B cell (primary cell): ENCODE measurements around the gene EVX1. TPM values are rescaled to one million over a fixed set of nuclear protein-coding genes. Genes with fewer than 3 reads are reported as not detected.
A peak's percentile ranks its signal among the peaks of the same experiment; 100 is the strongest.

Experiments
- ATAC-seq: fragments of 200-7000 bp; cut with Tn5 transposase; one replicate; pipeline ENCODE4 v1.10.0; 2021; ENCODE audit warnings: low read depth, mild to moderate bottlenecking, moderate number of reproducible peaks, moderate library complexity
- CTCF ChIA-PET: fragments of 350-600 bp; sonication (Branson Sonifier 250); formaldehyde crosslinking; loops from one replicate; lab custom pipeline; 2021; ENCODE audit warnings: antibody characterized with exemption, inconsistent platforms; lab: Charles Lee
- POLR2A ChIA-PET: fragments of 350-600 bp; sonication (Branson Sonifier 250); formaldehyde crosslinking; loops from one replicate; lab custom pipeline; 2021; ENCODE audit warnings: antibody characterized with exemption; lab: Charles Lee
- DNase-seq: peaks from one replicate; pipeline ENCODE4 v3.0.0; 2013
- H2AFZ ChIP-seq: 2 replicates; pipeline ENCODE4 v1.6.1; 2012; ENCODE audit warnings: mild to moderate bottlenecking, low read depth, low read length; ENCODE audit not compliant: insufficient read depth, poor library complexity, severe bottlenecking
- H3K27ac ChIP-seq, 2 donors: 1 replicate in 1 of 2; 2 replicates in 1 of 2; pipeline ENCODE4 v1.5.1; 2012 to 2013; ENCODE audit warnings: low read length in 2 of 2, mild to moderate bottlenecking in 2 of 2, moderate library complexity in 1 of 2
- H3K27me3 ChIP-seq, 4 experiments: fragments of 200-600 bp in 1 of 4; sonication (generic) in 1 of 4; replicated peaks in 1 of 4; 1 replicate in 2 of 4; 2 replicates in 2 of 4; pipeline versions ENCODE4 v1.6.1 to v1.7.0; 2013 to 2016; ENCODE audit warnings: low read length in 3 of 4, mild to moderate bottlenecking in 2 of 4, mixed read lengths in 1 of 4, moderate library complexity in 1 of 4; ENCODE audit not compliant: insufficient read depth in 4 of 4, control insufficient read depth in 3 of 4; ENCODE audit errors: control extremely low read depth in 1 of 4
- H3K36me3 ChIP-seq, 2 experiments: replicated peaks in 1 of 2; 1 replicate in 1 of 2; 2 replicates in 1 of 2; pipeline versions ENCODE4 v1.6.1 to v1.7.1; 2013; ENCODE audit warnings: low read length in 1 of 2; ENCODE audit not compliant: insufficient read depth in 2 of 2, control insufficient read depth in 1 of 2; ENCODE audit errors: control extremely low read depth in 1 of 2, extremely low read depth in 1 of 2
- H3K4me1 ChIP-seq, 2 donors: fragments of 200-600 bp in 1 of 2; sonication (generic) in 1 of 2; 1 replicate in 1 of 2; 2 replicates in 1 of 2; pipeline versions ENCODE4 v1.5.1 to v1.6.1; 2013 to 2017; ENCODE audit warnings: low read length in 2 of 2; ENCODE audit not compliant: control insufficient read depth in 2 of 2, insufficient read depth in 2 of 2
- H3K4me2 ChIP-seq: replicated peaks from 2 replicates; pipeline ENCODE3; 2012; ENCODE audit warnings: mild to moderate bottlenecking, low read depth, low read length; ENCODE audit not compliant: poor library complexity, severe bottlenecking
- H3K4me3 ChIP-seq, 5 experiments: fragments of 200-600 bp in 1 of 5; sonication (generic) in 1 of 5; 1 replicate in 3 of 5; 2 replicates in 2 of 5; pipeline versions ENCODE4 v1.5.1 to v1.7.0; 2011 to 2016; ENCODE audit warnings: low read length in 4 of 5, mild to moderate bottlenecking in 4 of 5, low read depth in 2 of 5, control low read depth in 1 of 5, moderate library complexity in 1 of 5; ENCODE audit not compliant: insufficient read depth in 1 of 5; ENCODE audit errors: control extremely low read depth in 1 of 5, extremely low read depth in 1 of 5
- H3K79me2 ChIP-seq: fragments of 200-600 bp; sonication (generic); one replicate; pipeline ENCODE4 v1.6.0; 2016; ENCODE audit warnings: low read length; ENCODE audit not compliant: control insufficient read depth, insufficient read depth
- H3K9ac ChIP-seq: fragments of 200-600 bp; sonication (generic); 2 replicates; pipeline ENCODE4 v1.6.1; 2017; ENCODE audit warnings: mild to moderate bottlenecking, low read length, moderate library complexity
- H3K9me3 ChIP-seq, 3 donors: one replicate each; pipeline versions ENCODE4 v1.6.1 to v1.7.1; 2013; ENCODE audit warnings: low read length in 2 of 3; ENCODE audit not compliant: control insufficient read depth in 2 of 3, insufficient read depth in 1 of 3; ENCODE audit errors: control extremely low read depth in 1 of 3
- H4K20me1 ChIP-seq: 2 replicates; pipeline ENCODE4 v1.6.0; 2012; ENCODE audit warnings: mild to moderate bottlenecking, low read length; ENCODE audit not compliant: insufficient read depth, control insufficient read depth, poor library complexity, severe bottlenecking
- H3K27ac Mint-ChIP-seq: one replicate; pipeline ENCODE4 v1.8.0; 2021; ENCODE audit warnings: mixed read lengths
- H3K27me3 Mint-ChIP-seq: one replicate; pipeline ENCODE4 v1.8.0; 2021; ENCODE audit warnings: mixed read lengths
- H3K4me1 Mint-ChIP-seq: one replicate; pipeline ENCODE4 v1.8.0; 2021; ENCODE audit warnings: mixed read lengths
- H3K4me3 Mint-ChIP-seq: one replicate; pipeline ENCODE4 v1.8.0; 2021; ENCODE audit warnings: mixed read lengths
- H3K9me3 Mint-ChIP-seq: one replicate; pipeline ENCODE4 v1.8.0; 2022; ENCODE audit warnings: mixed read lengths; ENCODE audit not compliant: insufficient read depth
- CTCF ChIP-seq: fragments of 200-600 bp; IDR thresholded peaks from one replicate; pipeline ENCODE4 v1.8.0; 2022; ENCODE audit warnings: antibody characterized with exemption, mild to moderate bottlenecking
- EZH2 ChIP-seq: IDR thresholded peaks from 2 replicates; pipeline ENCODE4 v1.6.1; 2012; ENCODE audit warnings: borderline replicate concordance, low read depth, mild to moderate bottlenecking, moderate library complexity, low read length; ENCODE audit not compliant: insufficient read depth, poor library complexity, severe bottlenecking
- WGBS: methylation state at CpG from one replicate; pipeline ENCODE4 v1.1.5; 2013; ENCODE audit warnings: missing lambda C conversion rate; ENCODE audit not compliant: insufficient coverage; 5-methylcytosine and 5-hydroxymethylcytosine counted together
- intact Hi-C: fragments of 100-400 bp; cut with micrococcal nuclease; formaldehyde crosslinking; loops from one replicate; pipeline ENCODE4 v1.10.0; 2022
- polyA plus RNA-seq: library from polyadenylated mRNA; depleted of rRNA; stranded (reverse); fragments of >200 nt; gene quantifications from 2 replicates; pipeline ENCODE4 v1.2.3, GENCODE V29; 2012
- total RNA-seq, 2 donors: library from RNA; stranded (reverse); fragments of 120-200 nt in 1 of 2; gene quantifications; 1 replicate in 1 of 2; 2 replicates in 1 of 2; pipeline versions ENCODE4 v1.2.3 to v1.2.4, GENCODE V29; 2013 to 2022

Gene EVX1
- total and polyA plus RNA-seq, 2 donors (not counting 1 experiment from before 2014, with no cell fraction given), result not detected

- peaks cover 26 to 37% of the 10 kb centered on the region in 2 donors for H3K4me1 ChIP-seq
- no peak overlapping the region for H3K9ac ChIP-seq
- ATAC-seq (no peak), DNase-seq (no peak)
- H3K27ac ChIP-seq, result no peak overlapping the region
- intact Hi-C loops, result loop anchor here (1.0 to 5.0 kb wide), 4 partner anchors 41 to 711 kb away; no protein-coding TSS in a partner anchor
- no peaks in the 10 kb centered on the region for H4K20me1 ChIP-seq
- H3K4me3 Mint-ChIP-seq, result peak overlapping the region; percentile 51
- peaks cover 1 to 33% (median 6%) of the 10 kb centered on the region in 3 donors for H3K9me3 ChIP-seq
- no peak overlapping the region for H2AFZ ChIP-seq
- TF ChIP-seq EZH2 (no peak), CTCF (no peak)
- no peaks in the 10 kb centered on the region for H3K36me3 ChIP-seq
- H3K79me2 ChIP-seq, result no peaks in the 10 kb centered on the region
- peak overlapping the region; percentile 57 for H3K4me2 ChIP-seq
- POLR2A ChIA-PET, result no interaction called here
- CTCF ChIA-PET, result interaction anchor here (0.6 to 3.8 kb wide), 18 partner anchors 8 to 1008 kb away, joined by 3 to 35 read pairs (median 3); no protein-coding TSS in a partner anchor
- H3K4me3 ChIP-seq, result no peak overlapping the region
- H3K27me3 ChIP-seq, result peaks cover 0 to 96% (median 86%) of the 10 kb centered on the region in 4 experiments
- no peak overlapping the region for H3K27ac Mint-ChIP-seq
- WGBS, result 40% methylated on average over 10 of the region's 11 CpGs
- peaks cover 85% of the 10 kb centered on the region for H3K27me3 Mint-ChIP-seq
- peaks cover 24% of the 10 kb centered on the region for H3K4me1 Mint-ChIP-seq
- no peaks in the 10 kb centered on the region for H3K9me3 Mint-ChIP-seq
These were observed 32.6 kb upstream of the EVX1 start for GRCh38 chr7:27209933-27210440.

- TF ChIP-seq CTCF (peak; percentile 84), EZH2 (no peak)
- Histone ChIP-seq H3K27me3 (peaks cover 0 to 95% (median 82%) of the 10 kb centered on the region in 4 experiments), H2AFZ (peak overlapping the region; percentile 45), H3K27ac (no peak overlapping the region), H3K9ac (peak overlapping the region; percentile 19), H3K36me3 (no peaks in the 10 kb centered on the region), H3K9me3 (peaks cover 1 to 28% (median 4%) of the 10 kb centered on the region in 3 donors), H3K4me3 (peak overlapping the region in 3 of 5 experiments; percentile 17 to 24 (median 20)), H4K20me1 (no peaks in the 10 kb centered on the region), H3K4me1 (peaks cover 21 to 31% of the 10 kb centered on the region in 2 donors), H3K4me2 (peak overlapping the region; percentile 57), H3K79me2 (no peaks in the 10 kb centered on the region)
- peak; percentile 70 for DNase-seq
- Mint-ChIP-seq H3K4me3 (peak overlapping the region; percentile 51), H3K27me3 (peaks cover 86% of the 10 kb centered on the region), H3K9me3 (no peaks in the 10 kb centered on the region), H3K27ac (no peak overlapping the region), H3K4me1 (peaks cover 21% of the 10 kb centered on the region)
- 8% methylated on average over 31 of the region's 32 CpGs for WGBS
- CTCF ChIA-PET, result interaction anchor here (0.6 to 3.8 kb wide), 20 partner anchors 8 to 1318 kb away, joined by 3 to 35 read pairs (median 3); no protein-coding TSS in a partner anchor
- ATAC-seq, result peak; percentile 73
- intact Hi-C loops, result loop anchor here (1.0 to 5.0 kb wide), 4 partner anchors 40 to 711 kb away; no protein-coding TSS in a partner anchor
- POLR2A ChIA-PET, result no interaction called here
These were observed 32.0 kb upstream of the EVX1 start for GRCh38 chr7:27210441-27211083.
